H9 (cell line): ENCODE results near the gene SFI1. TPM values are rescaled to one million over a fixed set of nuclear protein-coding genes. Genes with fewer than 3 reads are reported as not detected.
A peak's percentile ranks its signal among the peaks of the same experiment; 100 is the strongest.

Experiments used
- DNase-seq: peaks from one replicate; pipeline ENCODE4 v3.0.0-alpha.2; 2017
- H2AFZ ChIP-seq: one replicate; pipeline ENCODE4 v1.6.1; 2013; ENCODE audit warnings: mild to moderate bottlenecking, low read length, control low read depth, moderate library complexity
- H2AK5ac ChIP-seq: 2 replicates; pipeline ENCODE4 v1.6.1; 2013; ENCODE audit warnings: low read length, control low read depth, mixed read lengths; ENCODE audit not compliant: insufficient read length
- H2BK120ac ChIP-seq: one replicate; pipeline ENCODE4 v1.6.1; 2013; ENCODE audit warnings: low read depth, mild to moderate bottlenecking, low read length, control low read depth, inconsistent platforms; ENCODE audit not compliant: poor library complexity, severe bottlenecking
- H2BK12ac ChIP-seq: 2 replicates; pipeline ENCODE4 v1.6.1; 2013; ENCODE audit warnings: low read length, control low read depth, mixed read lengths, low read depth; ENCODE audit not compliant: insufficient read length
- H2BK15ac ChIP-seq: 2 replicates; pipeline ENCODE4 v1.6.1; 2013; ENCODE audit warnings: low read depth, low read length, control low read depth
- H2BK20ac ChIP-seq: one replicate; pipeline ENCODE4 v1.6.1; 2013; ENCODE audit warnings: low read depth, mild to moderate bottlenecking, low read length, control low read depth, inconsistent platforms; ENCODE audit not compliant: poor library complexity, severe bottlenecking
- H2BK5ac ChIP-seq: 2 replicates; pipeline ENCODE4 v1.6.1; 2013; ENCODE audit warnings: low read length, control low read depth, mixed read lengths; ENCODE audit not compliant: insufficient read length
- H3K14ac ChIP-seq: 2 replicates; pipeline ENCODE4 v1.6.1; 2013; ENCODE audit warnings: low read length, control low read depth; ENCODE audit not compliant: insufficient read depth
- H3K18ac ChIP-seq: 2 replicates; pipeline ENCODE4 v1.6.1; 2013; ENCODE audit warnings: low read depth, mild to moderate bottlenecking, mixed read lengths, low read length, control low read depth; ENCODE audit not compliant: insufficient read length
- H3K23ac ChIP-seq: 2 replicates; pipeline ENCODE4 v1.6.1; 2013; ENCODE audit warnings: low read length, control low read depth, mixed read lengths, low read depth; ENCODE audit not compliant: insufficient read length
- H3K23me2 ChIP-seq: 2 replicates; pipeline ENCODE4 v1.6.1; 2013; ENCODE audit warnings: low read depth, mild to moderate bottlenecking, mixed read lengths, low read length, control low read depth; ENCODE audit not compliant: insufficient read length, poor library complexity, severe bottlenecking
- H3K27ac ChIP-seq: 2 replicates; pipeline ENCODE4 v1.5.1; 2013; ENCODE audit warnings: low read length, control low read depth, mixed read lengths, low read depth; ENCODE audit not compliant: insufficient read length
- H3K27me3 ChIP-seq: 2 replicates; pipeline ENCODE4 v1.6.1; 2013; ENCODE audit warnings: low read length, control low read depth, inconsistent platforms; ENCODE audit not compliant: insufficient read depth
- H3K4ac ChIP-seq: 2 replicates; pipeline ENCODE4 v1.6.1; 2013; ENCODE audit warnings: low read depth, mild to moderate bottlenecking, control low read depth, inconsistent platforms, low read length, moderate library complexity
- H3K4me1 ChIP-seq: 2 replicates; pipeline ENCODE4 v1.6.1; 2013; ENCODE audit warnings: low read length, control low read depth, inconsistent platforms; ENCODE audit not compliant: insufficient read depth
- H3K4me2 ChIP-seq: 2 replicates; pipeline ENCODE4 v1.6.1; 2013; ENCODE audit warnings: low read length, control low read depth, mixed read lengths; ENCODE audit not compliant: insufficient read length, insufficient read depth
- H3K56ac ChIP-seq: 2 replicates; pipeline ENCODE4 v1.6.1; 2013; ENCODE audit warnings: low read depth, mild to moderate bottlenecking, mixed read lengths, low read length, control low read depth; ENCODE audit not compliant: insufficient read length
- H3K79me1 ChIP-seq: 2 replicates; pipeline ENCODE4 v1.6.1; 2013; ENCODE audit warnings: low read depth, mild to moderate bottlenecking, moderate library complexity, low read length, control low read depth, inconsistent platforms; ENCODE audit not compliant: insufficient read depth, poor library complexity, severe bottlenecking
- H3K79me2 ChIP-seq: 2 replicates; pipeline ENCODE4 v1.6.1; 2013; ENCODE audit warnings: low read length, control low read depth, inconsistent platforms; ENCODE audit not compliant: insufficient read depth
- H3K9ac ChIP-seq: 2 replicates; pipeline ENCODE4 v1.6.1; 2013; ENCODE audit warnings: low read length, control low read depth, mixed read lengths; ENCODE audit not compliant: insufficient read length; ENCODE audit errors: extremely low read depth
- H3K9me3 ChIP-seq: one replicate; pipeline ENCODE4 v1.6.1; 2013; ENCODE audit warnings: low read depth, low read length, inconsistent platforms; ENCODE audit not compliant: control insufficient read depth
- H3T11ph ChIP-seq: one replicate; pipeline ENCODE4 v1.6.1; 2013; ENCODE audit warnings: mild to moderate bottlenecking, low read length, control low read depth, inconsistent platforms
- H4K20me1 ChIP-seq: one replicate; pipeline ENCODE4 v1.6.1; 2013; ENCODE audit not compliant: control insufficient read depth, insufficient read length, insufficient read depth
- H4K5ac ChIP-seq: 2 replicates; pipeline ENCODE4 v1.6.1; 2013; ENCODE audit warnings: low read depth, mild to moderate bottlenecking, mixed read lengths, low read length, control low read depth; ENCODE audit not compliant: insufficient read length
- H4K8ac ChIP-seq: replicated peaks from 2 replicates; pipeline ENCODE4 v1.6.1; 2013; ENCODE audit warnings: low read length, control low read depth, mixed read lengths, low read depth; ENCODE audit not compliant: insufficient read length
- H4K91ac ChIP-seq: 2 replicates; pipeline ENCODE4 v1.6.1; 2013; ENCODE audit warnings: low read depth, mild to moderate bottlenecking, moderate library complexity, mixed read lengths, low read length, control low read depth; ENCODE audit not compliant: insufficient read length
- H3K27ac Mint-ChIP-seq, 3 experiments: 2 replicates in 2 of 3; 3 replicates in 1 of 3; pipeline ENCODE4 v1.8.0; 2020 to 2021; ENCODE audit warnings: mixed read lengths in 3 of 3, mild to moderate bottlenecking in 1 of 3, moderate library complexity in 1 of 3
- H3K27me3 Mint-ChIP-seq: 2 replicates; pipeline ENCODE4 v1.8.0; 2021; ENCODE audit warnings: low read depth, mild to moderate bottlenecking, moderate library complexity, mixed read lengths
- H3K36me3 Mint-ChIP-seq, 3 experiments: 2 replicates in 2 of 3; 3 replicates in 1 of 3; pipeline ENCODE4 v1.8.0; 2020 to 2021; ENCODE audit warnings: low read depth in 3 of 3, mixed read lengths in 3 of 3; ENCODE audit not compliant: insufficient read depth in 1 of 3
- H3K4me1 Mint-ChIP-seq, 2 experiments: 2 replicates each; pipeline ENCODE4 v1.8.0; 2020; ENCODE audit warnings: mixed read lengths in 2 of 2
- H3K4me3 Mint-ChIP-seq, 2 experiments: 2 replicates in 1 of 2; 3 replicates in 1 of 2; pipeline ENCODE4 v1.8.0; 2020 to 2021; ENCODE audit warnings: mild to moderate bottlenecking in 2 of 2, mixed read lengths in 2 of 2, moderate library complexity in 1 of 2
- H3K9me3 Mint-ChIP-seq, 2 experiments: 2 replicates in 1 of 2; 3 replicates in 1 of 2; pipeline ENCODE4 v1.8.0; 2020; ENCODE audit warnings: mild to moderate bottlenecking in 2 of 2, mixed read lengths in 2 of 2, moderate library complexity in 1 of 2
- WGBS: extraction: QIAGEN DNeasy Blood & Tissue Kit; methylation state at CpG from one replicate; pipeline ENCODE4 v1.1.7; 2013; ENCODE audit warnings: missing lambda C conversion rate, low lambda C conversion rate, mixed read lengths; ENCODE audit not compliant: insufficient read length; ENCODE audit errors: extremely low coverage; 5-methylcytosine and 5-hydroxymethylcytosine counted together
- total RNA-seq: library from RNA; stranded (reverse); gene quantifications from 2 replicates; pipeline ENCODE4 v1.2.1, GENCODE V29; 2021
- TF ChIP-seq, protein P1 (sequence below): fragments of 200-600 bp; sonication (generic); conservative IDR thresholded peaks from 3 replicates; pipeline ENCODE4 v1.8.0; 2021; ENCODE audit warnings: antibody characterized with exemption, mild to moderate bottlenecking

Gene SFI1
- total RNA-seq, 1 experiment from 2014 or later: 26.4 TPM

DNA sequence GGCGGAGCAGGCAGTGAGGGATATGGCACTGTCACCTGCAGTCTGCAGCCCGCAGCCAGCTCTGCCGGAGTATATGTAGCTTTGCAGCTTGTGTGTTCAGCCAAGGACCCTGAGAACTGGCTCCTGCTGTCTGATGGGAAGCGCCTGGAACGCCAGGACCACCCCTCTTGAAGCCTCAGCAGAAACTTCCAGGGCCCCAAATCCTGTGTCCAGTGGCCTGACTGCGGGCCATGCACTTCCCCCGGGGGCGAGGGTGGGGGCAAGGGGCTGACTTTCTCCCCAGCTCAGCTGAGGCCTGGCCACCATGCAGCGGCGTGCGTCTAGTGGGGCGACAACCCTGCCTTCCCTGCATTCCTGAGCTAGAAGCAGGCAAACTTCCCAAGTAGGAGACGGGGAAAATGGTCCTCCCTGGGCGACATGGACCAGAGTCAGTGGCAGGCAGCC lies 133.4 kb downstream of the SFI1 start:
- Histone ChIP-seq H2BK12ac (no peak overlapping the region), H4K91ac (no peak overlapping the region), H3K23ac (no peak overlapping the region), H3K9ac (peak overlapping the region; percentile 5), H4K5ac (no peak overlapping the region), H3K4me1 (no peaks in the 10 kb centered on the region; the same call in 1 of the 2 replicates), H3K27ac (no peak overlapping the region), H3K56ac (no peak overlapping the region), H3K4me2 (peak overlapping the region; percentile 65), H3K79me1 (peaks cover 2% of the 10 kb centered on the region), H3K14ac (no peak overlapping the region; the same call in 1 of the 2 replicates), H3K4ac (no peak overlapping the region), H3K79me2 (peaks cover 9% of the 10 kb centered on the region; the same call in 1 of the 2 replicates), H2AFZ (no peak overlapping the region), H3K23me2 (peaks cover 7% of the 10 kb centered on the region), H2BK5ac (no peak overlapping the region), H3K9me3 (no peaks in the 10 kb centered on the region), H2BK120ac (no peak overlapping the region), H2BK20ac (no peak overlapping the region), H3K18ac (no peak overlapping the region), H3T11ph (no peak overlapping the region), H2BK15ac (no peak overlapping the region), H4K8ac (no peak overlapping the region), H2AK5ac (no peak overlapping the region), H3K27me3 (no peaks in the 10 kb centered on the region), H4K20me1 (peaks cover 6% of the 10 kb centered on the region)
- Mint-ChIP-seq H3K36me3 (peaks cover 0 to 5% (median 0%) of the 10 kb centered on the region in 3 experiments; a peak in 3 of 7 replicates), H3K27me3 (no peaks in the 10 kb centered on the region), H3K4me3 (peak overlapping the region; percentile 70 to 88; a peak in 4 of 5 replicates), H3K4me1 (peaks cover 35% of the 10 kb centered on the region in 2 experiments), H3K27ac (no peak overlapping the region), H3K9me3 (no peaks in the 10 kb centered on the region; a peak in 1 of 5 replicates)
- DNase-seq: no peak
- WGBS: no CpG with 5 or more reads among the region's 14 CpGs
- TF ChIP-seq, protein P1, sequence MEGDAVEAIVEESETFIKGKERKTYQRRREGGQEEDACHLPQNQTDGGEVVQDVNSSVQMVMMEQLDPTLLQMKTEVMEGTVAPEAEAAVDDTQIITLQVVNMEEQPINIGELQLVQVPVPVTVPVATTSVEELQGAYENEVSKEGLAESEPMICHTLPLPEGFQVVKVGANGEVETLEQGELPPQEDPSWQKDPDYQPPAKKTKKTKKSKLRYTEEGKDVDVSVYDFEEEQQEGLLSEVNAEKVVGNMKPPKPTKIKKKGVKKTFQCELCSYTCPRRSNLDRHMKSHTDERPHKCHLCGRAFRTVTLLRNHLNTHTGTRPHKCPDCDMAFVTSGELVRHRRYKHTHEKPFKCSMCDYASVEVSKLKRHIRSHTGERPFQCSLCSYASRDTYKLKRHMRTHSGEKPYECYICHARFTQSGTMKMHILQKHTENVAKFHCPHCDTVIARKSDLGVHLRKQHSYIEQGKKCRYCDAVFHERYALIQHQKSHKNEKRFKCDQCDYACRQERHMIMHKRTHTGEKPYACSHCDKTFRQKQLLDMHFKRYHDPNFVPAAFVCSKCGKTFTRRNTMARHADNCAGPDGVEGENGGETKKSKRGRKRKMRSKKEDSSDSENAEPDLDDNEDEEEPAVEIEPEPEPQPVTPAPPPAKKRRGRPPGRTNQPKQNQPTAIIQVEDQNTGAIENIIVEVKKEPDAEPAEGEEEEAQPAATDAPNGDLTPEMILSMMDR: no peak
